WERI-Rb-1 (cell line): ENCODE results near the gene SMARCA4.
A peak's percentile ranks its signal among the peaks of the same experiment; 100 is the strongest.
"Not testable (repeated sequence)": the region's sequence is repeated elsewhere in the genome, so short reads cannot be mapped to it uniquely, and the experiment has no call there.

Experiments
- DNase-seq: peaks from one replicate; pipeline ENCODE4 v3.0.0-alpha.2; 2020
- H3K27ac ChIP-seq: fragments of 250-450 bp; sonication (Bioruptor Pico); 2 replicates; pipeline ENCODE4 v1.5.1; 2020; ENCODE audit warnings: mild to moderate bottlenecking, moderate library complexity
- H3K27me3 ChIP-seq: fragments of 250-450 bp; sonication (Bioruptor Pico); 2 replicates; pipeline ENCODE4 v1.5.1; 2021; ENCODE audit warnings: mild to moderate bottlenecking, low read depth, moderate library complexity; ENCODE audit not compliant: insufficient read depth, severe bottlenecking
- H3K36me3 ChIP-seq: fragments of 250-450 bp; sonication (Bioruptor Pico); 2 replicates; pipeline ENCODE4 v1.5.1; 2020; ENCODE audit warnings: mild to moderate bottlenecking, moderate library complexity
- H3K4me3 ChIP-seq: 2 replicates; pipeline ENCODE4 v1.5.1; 2011; ENCODE audit warnings: low read depth, mild to moderate bottlenecking, control low read depth, low read length
- H3K9me3 ChIP-seq: fragments of 250-450 bp; sonication (Bioruptor Pico); 2 replicates; pipeline ENCODE4 v1.5.1; 2021; ENCODE audit warnings: mild to moderate bottlenecking, moderate library complexity; ENCODE audit not compliant: severe bottlenecking
- TF ChIP-seq, protein P1 (sequence below): IDR thresholded peaks from 2 replicates; pipeline ENCODE4 v1.5.1; 2011; ENCODE audit warnings: low read depth, mild to moderate bottlenecking, control low read depth, inconsistent platforms, low read length

SMARCA4 gene

DNA sequence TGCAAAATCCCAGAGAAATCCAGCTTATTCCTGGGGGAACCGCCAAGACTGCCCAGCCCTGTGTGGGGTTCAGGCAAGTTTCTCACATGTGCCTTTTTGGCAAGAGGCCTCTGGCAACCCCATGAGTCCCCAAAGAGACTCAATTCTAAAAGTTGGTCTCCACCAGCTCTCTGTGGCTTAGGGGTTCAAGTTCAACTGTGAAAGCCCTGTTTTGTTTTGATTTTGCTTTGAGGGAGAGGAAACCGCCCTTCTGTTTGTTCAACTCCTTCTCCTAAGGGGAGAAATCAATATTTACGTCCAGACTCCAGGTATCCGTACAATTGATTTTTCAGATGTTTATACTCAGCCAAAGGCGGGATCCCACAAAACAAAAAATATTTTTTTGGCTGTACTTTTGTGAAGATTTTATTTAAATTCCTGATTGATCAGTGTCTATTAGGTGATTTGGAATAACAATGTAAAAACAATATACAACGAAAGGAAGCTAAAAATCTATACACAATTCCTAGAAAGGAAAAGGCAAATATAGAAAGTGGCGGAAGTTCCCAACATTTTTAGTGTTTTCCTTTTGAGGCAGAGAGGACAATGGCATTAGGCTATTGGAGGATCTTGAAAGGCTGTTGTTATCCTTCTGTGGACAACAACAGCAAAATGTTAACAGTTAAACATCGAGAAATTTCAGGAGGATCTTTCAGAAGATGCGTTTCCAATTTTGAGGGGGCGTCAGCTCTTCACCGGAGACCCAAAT is 127.8 kb downstream of the SMARCA4 start:
- Histone ChIP-seq H3K36me3 (peaks cover 36% of the 10 kb centered on the region), H3K4me3 (peak overlapping the region; percentile 95), H3K27ac (peak overlapping the region; percentile 93), H3K9me3 (no peaks in the 10 kb centered on the region), H3K27me3 (no peaks in the 10 kb centered on the region)
- DNase-seq: no peak
- TF ChIP-seq, protein P1, sequence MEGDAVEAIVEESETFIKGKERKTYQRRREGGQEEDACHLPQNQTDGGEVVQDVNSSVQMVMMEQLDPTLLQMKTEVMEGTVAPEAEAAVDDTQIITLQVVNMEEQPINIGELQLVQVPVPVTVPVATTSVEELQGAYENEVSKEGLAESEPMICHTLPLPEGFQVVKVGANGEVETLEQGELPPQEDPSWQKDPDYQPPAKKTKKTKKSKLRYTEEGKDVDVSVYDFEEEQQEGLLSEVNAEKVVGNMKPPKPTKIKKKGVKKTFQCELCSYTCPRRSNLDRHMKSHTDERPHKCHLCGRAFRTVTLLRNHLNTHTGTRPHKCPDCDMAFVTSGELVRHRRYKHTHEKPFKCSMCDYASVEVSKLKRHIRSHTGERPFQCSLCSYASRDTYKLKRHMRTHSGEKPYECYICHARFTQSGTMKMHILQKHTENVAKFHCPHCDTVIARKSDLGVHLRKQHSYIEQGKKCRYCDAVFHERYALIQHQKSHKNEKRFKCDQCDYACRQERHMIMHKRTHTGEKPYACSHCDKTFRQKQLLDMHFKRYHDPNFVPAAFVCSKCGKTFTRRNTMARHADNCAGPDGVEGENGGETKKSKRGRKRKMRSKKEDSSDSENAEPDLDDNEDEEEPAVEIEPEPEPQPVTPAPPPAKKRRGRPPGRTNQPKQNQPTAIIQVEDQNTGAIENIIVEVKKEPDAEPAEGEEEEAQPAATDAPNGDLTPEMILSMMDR: no peak

DNA sequence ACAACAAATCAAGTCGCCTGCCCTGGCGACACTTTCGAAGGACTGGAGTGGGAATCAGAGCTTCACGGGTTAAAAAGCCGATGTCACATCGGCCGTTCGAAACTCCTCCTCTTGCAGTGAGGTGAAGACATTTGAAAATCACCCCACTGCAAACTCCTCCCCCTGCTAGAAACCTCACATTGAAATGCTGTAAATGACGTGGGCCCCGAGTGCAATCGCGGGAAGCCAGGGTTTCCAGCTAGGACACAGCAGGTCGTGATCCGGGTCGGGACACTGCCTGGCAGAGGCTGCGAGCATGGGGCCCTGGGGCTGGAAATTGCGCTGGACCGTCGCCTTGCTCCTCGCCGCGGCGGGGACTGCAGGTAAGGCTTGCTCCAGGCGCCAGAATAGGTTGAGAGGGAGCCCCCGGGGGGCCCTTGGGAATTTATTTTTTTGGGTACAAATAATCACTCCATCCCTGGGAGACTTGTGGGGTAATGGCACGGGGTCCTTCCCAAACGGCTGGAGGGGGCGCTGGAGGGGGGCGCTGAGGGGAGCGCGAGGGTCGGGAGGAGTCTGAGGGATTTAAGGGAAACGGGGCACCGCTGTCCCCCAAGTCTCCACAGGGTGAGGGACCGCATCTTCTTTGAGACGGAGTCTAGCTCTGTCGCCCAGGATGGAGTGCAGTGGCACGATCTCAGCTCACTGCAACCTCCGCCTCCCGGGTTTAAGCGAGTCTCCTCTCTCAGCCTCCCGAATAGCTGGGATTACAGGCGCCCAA is 128.6 kb downstream of the SMARCA4 start, which contains the start of gene LDLR:
Gene LDLR, plus strand, starts transcription at position 210 of the 760 bp plus-strand sequence. Its CDS starts 86 bp downstream, at position 296.
- H3K27ac ChIP-seq: peak within 1 kb of the TSS; percentile 93
- DNase-seq: peak; percentile 92
- H3K9me3 ChIP-seq: no peaks in the 10 kb centered on the region

DNA sequence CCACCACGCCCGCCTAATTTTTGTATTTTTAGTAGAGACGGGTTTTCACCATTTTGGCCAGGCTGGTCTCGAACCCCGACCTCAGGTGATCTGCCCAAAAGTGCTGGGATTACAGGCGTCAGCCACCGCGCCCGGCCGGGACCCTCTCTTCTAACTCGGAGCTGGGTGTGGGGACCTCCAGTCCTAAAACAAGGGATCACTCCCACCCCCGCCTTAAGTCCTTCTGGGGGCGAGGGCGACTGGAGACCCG is 129.1 kb downstream of the SMARCA4 start:
- not testable (repeated sequence) for DNase-seq, H3K9me3 ChIP-seq, H3K27me3 ChIP-seq
- peaks cover 48% of the 10 kb centered on the region for H3K36me3 ChIP-seq
- peak overlapping the region; percentile 95 for H3K4me3 ChIP-seq
- peak overlapping the region; percentile 93 for H3K27ac ChIP-seq

More for the DNA sequence above, 128.6 kb downstream of the SMARCA4 start, which contains the start of gene LDLR:
- peak within 1 kb of the TSS; percentile 95 for H3K4me3 ChIP-seq
- no peaks in the 10 kb centered on the region for H3K27me3 ChIP-seq
- peaks cover 43% of the 10 kb centered on the region for H3K36me3 ChIP-seq
- TF ChIP-seq, protein P1: no peak

DNA sequence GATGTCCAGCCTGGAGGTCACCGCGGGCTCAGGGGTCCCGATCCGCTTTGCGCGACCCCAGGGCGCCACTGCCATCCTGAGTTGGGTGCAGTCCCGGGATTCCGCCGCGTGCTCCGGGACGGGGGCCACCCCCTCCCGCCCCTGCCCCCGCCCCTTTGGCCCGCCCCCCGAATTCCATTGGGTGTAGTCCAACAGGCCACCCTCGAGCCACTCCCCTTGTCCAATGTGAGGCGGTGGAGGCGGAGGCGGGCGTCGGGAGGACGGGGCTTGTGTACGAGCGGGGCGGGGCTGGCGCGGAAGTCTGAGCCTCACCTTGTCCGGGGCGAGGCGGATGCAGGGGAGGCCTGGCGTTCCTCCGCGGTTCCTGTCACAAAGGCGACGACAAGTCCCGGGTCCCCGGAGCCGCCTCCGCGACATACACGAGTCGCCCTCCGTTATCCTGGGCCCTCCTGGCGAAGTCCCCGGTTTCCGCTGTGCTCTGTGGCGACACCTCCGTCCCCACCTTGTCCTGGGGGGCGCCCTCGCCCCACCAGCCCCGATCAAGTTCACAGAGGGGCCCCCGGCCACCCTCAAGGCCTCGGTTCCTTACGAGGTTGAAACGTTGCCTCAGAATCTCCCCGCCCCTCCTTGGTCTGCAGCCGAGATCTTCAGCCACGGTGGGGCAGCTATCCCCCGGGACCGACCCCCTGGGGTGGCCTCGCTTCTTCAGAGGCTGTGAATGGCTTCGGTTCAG is 129.6 kb downstream of the SMARCA4 start:
- Histone ChIP-seq H3K27ac (peak overlapping the region; percentile 93), H3K4me3 (peak overlapping the region; percentile 95), H3K36me3 (peaks cover 52% of the 10 kb centered on the region), H3K9me3 (no peaks in the 10 kb centered on the region), H3K27me3 (no peaks in the 10 kb centered on the region)
- DNase-seq: peak; percentile 99
- TF ChIP-seq, protein P1: 0 out of 2 replicates have a peak, but pooled peaks have one; percentile 23

DNA sequence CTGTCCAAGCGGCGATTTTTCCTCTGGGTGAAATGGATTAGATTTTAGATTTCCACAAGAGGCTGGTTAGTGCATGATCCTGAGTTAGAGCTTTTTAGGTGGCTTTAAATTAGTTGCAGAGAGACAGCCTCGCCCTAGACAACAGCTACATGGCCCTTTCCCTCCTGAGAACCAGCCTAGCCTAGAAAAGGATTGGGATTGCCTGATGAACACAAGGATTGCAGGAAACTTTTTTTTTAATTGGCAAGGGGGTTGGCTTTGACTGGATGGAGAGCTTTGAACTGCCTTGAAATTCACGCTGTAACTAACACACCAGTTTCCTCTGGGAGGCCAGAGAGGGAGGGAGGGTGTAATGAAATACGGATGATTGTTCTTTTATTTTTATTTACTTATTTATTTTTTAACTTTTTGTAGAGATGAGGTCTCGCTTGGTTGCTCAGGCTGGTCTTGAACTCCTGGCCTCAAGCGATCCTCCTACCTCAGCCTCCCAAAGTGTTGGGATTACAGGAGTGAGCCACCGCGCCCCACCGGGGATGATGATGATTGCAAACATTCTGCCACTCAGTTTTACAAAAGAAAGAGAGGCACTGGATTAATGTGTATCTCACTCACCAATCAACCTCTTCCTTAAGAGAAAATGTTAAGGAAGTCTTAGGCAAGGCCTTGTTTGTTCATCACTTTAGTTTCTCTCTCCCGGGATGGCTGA is 130.3 kb downstream of the SMARCA4 start:
- no peaks in the 10 kb centered on the region for H3K27me3 ChIP-seq
- H3K4me3 ChIP-seq: peak overlapping the region; percentile 79
- H3K27ac ChIP-seq: peak overlapping the region; percentile 87
- H3K36me3 ChIP-seq: peaks cover 59% of the 10 kb centered on the region
- DNase-seq: no peak
- TF ChIP-seq, protein P1: no peak
- no peaks in the 10 kb centered on the region for H3K9me3 ChIP-seq
